Measurements from ENCODE around the gene KCNJ16.

KCNJ16 gene

DNA sequence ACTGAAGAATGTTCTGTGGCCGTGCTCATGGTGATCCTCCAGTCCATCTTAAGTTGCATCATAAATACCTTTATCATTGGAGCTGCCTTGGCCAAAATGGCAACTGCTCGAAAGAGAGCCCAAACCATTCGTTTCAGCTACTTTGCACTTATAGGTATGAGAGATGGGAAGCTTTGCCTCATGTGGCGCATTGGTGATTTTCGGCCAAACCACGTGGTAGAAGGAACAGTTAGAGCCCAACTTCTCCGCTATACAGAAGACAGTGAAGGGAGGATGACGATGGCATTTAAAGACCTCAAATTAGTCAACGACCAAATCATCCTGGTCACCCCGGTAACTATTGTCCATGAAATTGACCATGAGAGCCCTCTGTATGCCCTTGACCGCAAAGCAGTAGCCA lies 57.5 kb downstream of the KCNJ16 start:
- no peak for DNase-seq

- no peak for DNase-seq
These were observed 59.0 kb downstream of the KCNJ16 start for GRCh38 chr17:70134042-70134441.

- DNase-seq, result no peak
These were observed 59.8 kb downstream of the KCNJ16 start for GRCh38 chr17:70134777-70135176.

DNA sequence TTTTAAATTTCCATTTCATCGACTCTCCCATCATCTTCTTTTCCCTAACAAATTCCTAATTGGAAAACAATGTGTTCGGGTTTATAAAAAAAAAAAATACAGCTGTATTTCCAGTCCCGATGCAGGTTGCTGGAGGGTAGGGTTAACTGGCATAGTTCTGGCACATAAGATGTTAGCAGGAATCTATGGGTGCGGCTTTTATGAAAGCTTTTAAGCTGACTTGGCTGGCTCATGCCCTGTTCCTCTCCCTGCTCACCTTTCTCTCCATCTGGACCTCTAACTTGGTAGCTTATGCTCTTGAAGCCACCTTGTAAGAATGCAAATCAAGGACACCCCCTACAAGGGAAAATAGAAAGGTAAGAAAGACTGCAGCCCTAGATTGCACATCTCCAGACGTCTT lies 61.1 kb downstream of the KCNJ16 start:
- no peak for DNase-seq

DNA sequence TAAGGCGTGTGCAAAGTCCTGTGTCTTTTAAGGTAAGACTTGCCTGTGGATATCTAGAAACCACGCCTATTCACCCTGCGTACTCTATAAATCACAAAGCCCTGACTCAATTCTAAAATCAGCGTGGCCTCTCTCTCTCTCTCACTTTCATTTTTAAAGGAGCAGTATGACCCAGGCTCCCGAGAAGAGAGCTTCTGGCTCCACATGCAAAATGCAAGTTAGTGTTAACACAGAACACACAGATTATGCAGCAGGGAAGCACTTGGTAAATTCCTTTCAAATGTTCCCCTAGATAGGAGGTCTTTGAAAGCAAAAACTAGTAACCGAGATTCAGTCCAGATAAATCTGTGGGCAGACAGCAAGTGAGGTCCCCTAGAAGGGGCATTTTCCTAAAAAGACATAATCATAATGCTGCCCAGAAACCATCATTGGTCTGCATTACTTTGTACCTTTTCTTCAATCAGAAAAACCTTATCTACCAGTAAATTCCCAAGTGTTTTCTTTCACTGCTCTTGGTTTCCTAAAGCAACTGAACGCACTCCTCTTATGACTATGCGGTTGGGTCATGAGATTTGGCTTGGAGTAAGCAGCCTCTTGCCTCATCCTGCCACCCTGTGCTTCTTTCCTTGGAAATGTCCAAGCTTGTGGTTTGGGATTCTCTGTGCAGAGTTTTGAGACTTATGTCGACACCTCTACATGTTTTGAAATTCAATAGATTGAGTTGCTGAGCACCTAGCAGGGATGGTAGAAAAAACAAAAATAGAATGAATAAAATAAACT lies 62.6 kb downstream of the KCNJ16 start:
- DNase-seq, result no peak

DNA sequence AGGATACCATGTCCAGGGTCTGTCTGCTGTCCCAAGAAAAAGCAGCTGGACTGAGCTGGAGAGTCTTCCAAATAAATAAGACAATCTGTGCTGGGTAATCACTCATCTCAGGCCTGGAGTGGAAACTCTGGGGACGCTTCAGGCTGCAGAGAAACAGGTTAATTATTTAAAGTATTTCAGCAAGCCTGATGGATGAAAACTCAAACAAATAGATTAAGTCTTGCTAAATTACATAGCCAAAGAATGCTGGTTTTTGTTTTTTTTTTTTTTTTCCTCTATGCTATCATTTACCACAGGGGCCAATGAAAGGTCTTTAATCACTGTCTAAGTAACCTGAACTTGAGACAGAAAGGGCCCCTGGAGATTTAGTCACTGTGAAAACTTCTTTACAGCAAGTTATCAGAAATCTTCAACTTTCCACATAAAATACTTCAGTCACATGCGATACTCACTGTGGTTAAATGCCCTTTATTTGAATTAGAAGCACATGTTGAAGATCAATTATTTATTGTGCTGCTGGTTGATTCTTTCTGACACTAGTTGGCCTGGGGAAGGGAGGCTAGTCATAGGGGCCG lies 63.4 kb downstream of the KCNJ16 start:
- DNase-seq, result no peak

DNA sequence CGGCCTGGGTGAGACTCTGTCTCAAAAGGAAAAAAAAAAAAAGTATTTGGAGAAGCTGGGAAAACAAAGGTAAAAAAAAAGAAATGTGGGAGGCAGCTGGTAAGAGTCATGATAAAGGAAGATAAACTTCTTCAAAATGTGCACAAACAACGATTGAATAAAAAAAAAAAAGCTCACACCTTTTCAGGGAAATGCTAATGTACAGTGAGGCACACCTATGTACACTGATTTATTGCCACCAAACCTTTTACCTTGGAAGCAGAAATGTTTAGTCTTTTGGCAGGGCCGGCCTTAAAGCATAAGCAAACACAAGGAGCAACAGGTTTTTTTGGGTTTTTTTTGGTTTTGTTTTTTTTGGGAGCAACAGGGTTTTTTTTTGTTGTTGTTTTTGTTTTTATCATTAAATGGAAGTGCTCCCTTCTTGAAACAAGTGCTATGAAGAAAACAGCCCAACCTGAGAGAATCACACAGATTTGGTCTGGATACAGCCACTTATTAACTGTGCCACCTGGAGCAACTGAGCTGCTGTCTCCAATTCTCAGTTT lies 64.5 kb downstream of the KCNJ16 start:
- DNase-seq, result no peak

GRCh38 chr17:70144260-70144846 lies 69.3 kb downstream of the KCNJ16 start:
- no peak for DNase-seq

- DNase-seq, result no peak
These were observed 78.2 kb downstream of the KCNJ16 start for GRCh38 chr17:70153210-70153609.

GRCh38 chr17:70157151-70157550 lies 82.1 kb downstream of the KCNJ16 start:
- DNase-seq, result no peak

DNA sequence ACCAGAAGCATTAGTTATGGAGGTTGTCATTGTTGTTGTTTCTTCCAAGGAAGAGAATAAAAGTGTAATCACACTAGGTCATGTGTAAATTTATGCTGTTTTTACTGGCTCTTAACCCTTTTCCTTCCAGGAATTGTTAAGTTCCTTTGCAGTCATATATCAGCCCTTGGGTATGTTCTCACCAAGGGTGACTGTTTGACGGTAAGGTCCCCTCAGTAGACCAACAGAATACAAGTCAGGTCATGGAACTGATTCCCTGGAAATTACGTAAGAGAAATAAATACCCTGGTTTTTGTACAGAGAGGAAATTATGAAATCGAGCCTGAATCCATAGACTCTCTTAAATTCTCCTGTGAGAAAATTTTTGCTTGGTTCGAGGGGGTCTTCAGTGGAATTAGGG lies 83.2 kb downstream of the KCNJ16 start:
- no peak for DNase-seq

- no peak for DNase-seq
These were observed 83.6 kb downstream of the KCNJ16 start for GRCh38 chr17:70158591-70158990.

DNA sequence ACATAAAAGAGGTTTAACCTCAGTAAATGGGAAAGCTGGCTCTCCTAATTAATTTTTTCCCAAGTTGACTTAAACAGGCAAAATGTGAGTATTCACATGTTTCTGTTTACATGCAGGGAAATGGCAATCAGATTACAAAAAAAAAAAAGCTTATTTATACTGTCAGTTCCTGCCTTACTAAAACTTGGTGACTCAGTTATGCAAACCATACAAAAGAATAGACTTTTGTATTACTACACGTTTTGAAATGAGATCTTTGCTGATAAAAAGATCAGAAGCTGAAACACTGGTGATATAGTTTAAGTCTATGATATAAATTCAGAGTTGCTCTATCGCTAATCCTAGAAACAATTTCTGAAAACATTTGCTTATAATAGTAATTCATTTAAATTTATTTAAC lies 85.0 kb downstream of the KCNJ16 start:
- no peak for DNase-seq

DNA sequence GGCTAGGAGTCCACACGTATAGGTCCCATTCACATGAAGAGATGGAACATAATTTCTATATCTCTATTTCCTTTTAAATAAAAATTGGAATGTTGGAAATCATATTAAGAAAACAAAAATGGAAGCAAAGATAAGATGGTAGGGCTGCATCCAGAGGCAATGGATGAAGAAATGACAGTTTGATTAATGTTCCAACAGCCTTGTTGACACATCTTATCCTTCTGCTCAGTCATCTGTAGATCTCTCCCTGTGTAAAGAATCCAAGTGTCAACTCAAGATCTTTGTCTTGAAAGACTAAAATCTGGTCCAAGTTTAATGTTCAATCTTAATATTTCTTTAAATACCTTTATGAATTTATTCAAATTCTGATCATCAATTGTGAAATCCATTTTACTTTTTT lies 86.5 kb downstream of the KCNJ16 start:
- no peak for DNase-seq

GRCh38 chr17:70165383-70165782 lies 90.4 kb downstream of the KCNJ16 start:
- no peak for DNase-seq

DNA sequence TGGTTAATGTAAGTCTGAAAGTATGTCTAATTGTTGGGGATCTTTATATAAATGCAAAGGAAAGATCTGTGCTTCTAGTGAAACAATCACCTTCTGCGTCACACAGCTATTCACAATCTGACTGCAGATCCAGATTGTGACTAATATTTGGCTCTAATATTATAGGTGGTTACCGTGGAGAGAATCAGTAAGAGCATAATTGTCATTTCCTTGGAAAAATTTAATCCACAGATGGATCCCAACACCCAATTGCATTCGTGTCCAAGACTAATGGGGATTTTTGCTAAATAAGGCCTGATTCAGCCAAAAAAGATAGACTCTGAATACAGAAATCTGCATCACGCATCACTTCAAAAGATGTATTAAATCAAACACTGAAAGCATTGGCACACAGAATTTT lies 91.6 kb downstream of the KCNJ16 start:
- DNase-seq, result no peak

GRCh38 chr17:70168044-70168976 lies 93.3 kb downstream of the KCNJ16 start:
- peak; percentile 78 for DNase-seq

GRCh38 chr17:70168977-70169708 lies 94.1 kb downstream of the KCNJ16 start, which contains the start of gene KCNJ2:
Gene KCNJ2, plus strand, starts transcription at chr17:70169532. Its CDS starts 5,508 bp downstream, at chr17:70175040.
- DNase-seq, result peak; percentile 90

GRCh38 chr17:70169709-70170597 lies 94.9 kb downstream of the KCNJ16 start:
- no peak for DNase-seq

DNA sequence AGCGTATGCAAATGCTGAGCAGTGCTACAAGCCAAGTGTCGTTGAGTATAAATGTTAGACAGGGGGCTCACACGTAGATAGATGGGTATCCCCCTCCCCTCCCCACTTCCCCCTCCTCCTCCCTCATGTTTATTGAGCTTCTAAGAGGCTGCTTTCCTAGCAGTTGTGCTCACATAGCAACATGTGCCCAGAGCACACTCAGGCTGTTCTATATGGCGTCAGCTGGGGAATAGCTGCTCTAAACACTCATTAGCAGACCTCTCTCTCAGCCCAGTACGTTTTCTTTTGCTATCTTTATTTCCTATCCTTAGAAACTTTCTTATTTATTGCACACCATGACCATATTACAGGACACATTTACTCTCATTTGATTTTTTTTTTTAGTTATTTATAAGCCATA lies 96.1 kb downstream of the KCNJ16 start:
- DNase-seq, result no peak

DNA sequence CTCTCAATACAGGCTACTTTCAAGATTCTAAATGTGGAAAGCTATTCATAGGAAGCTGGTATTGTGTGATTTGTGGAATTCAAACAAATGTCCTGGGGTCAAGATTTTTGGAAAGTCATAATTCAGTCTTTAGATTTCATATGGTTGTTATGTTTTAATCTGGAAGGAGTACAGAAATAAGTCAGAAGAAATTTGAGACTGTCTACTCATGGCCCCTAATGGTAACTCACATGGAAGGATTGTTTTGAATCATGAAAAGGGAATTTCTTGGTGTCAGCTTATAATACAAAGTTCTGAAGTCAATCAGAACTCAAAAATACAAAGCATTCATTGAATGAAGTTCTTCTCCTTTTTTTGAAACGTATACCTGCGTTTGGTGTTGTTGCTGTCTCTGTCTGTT lies 97.4 kb downstream of the KCNJ16 start:
- DNase-seq, result no peak
